ENCODE measurements around the gene FHOD3. TPM values are rescaled to one million over a fixed set of nuclear protein-coding genes. Genes with fewer than 3 reads are reported as not detected.

The FHOD3 gene
- total and polyA plus RNA-seq, 9 of the 15 experiments (the other 6 are each of a cell fraction or from before 2014, with no cell fraction given), result 0.11 TPM; not detected in 8

DNA sequence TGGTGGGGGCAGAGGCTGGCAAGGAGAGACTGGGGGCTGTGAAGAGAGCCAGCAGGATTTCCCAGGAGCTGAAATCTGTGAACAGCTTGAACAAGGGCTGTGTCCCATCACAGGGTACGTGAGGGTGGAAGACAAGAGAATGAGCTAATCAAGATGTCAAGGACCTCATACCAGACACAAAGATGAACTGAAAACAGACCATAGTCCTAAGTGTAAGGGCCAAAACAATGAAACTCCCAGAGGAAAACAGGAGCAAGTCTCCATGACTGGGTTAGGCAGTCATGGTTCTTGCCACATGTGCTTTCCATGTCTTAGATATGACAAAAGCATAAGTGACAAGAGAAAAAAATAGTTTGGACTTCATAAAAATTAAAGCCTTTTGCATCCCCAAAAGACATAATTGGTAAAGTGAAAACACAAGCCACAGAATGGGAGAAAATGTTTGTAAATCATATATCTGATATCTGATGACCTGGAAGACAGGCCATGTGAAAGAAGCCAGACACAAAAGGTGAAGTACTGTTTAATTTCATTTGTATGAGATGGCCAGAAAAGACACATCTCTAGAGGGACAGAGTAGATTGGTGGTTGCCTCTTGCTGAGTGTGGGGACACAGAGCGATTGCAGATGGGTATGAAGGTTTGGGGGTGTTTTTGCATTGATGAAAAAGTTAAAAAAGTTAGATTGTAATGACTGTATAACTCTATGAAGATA is 67.6 kb downstream of the FHOD3 start (continued):
- TF ChIP-seq NR2F6 (CRISPR knock-in tag; IDR thresholded peaks at IDR 0.05), result no peak

GRCh38 chr18:36365836-36366775 is 68.6 kb downstream of the FHOD3 start:
- Histone ChIP-seq H3K4me1 (replicated peaks in 1 of 2; ENCODE audit: control insufficient read depth in 2 of 2, insufficient read depth in 2 of 2, low read length in 2 of 2) (no peaks in the 10 kb centered on the region), H3K4me3 (no peak overlapping the region), H3K9ac (ENCODE audit: insufficient read depth in 1 of 2, low read depth in 2 of 2, low read length in 2 of 2) (no peak overlapping the region), H3K27me3 (ENCODE audit: control insufficient read depth in 2 of 2, insufficient read depth in 2 of 2, low read length in 2 of 2) (no peaks in the 10 kb centered on the region; a peak in 1 of 5 replicates), H3K9me1 (ENCODE audit: control insufficient read depth, insufficient read depth, low read length) (no peaks in the 10 kb centered on the region), H4K20me1 (replicated peaks; ENCODE audit: control insufficient read depth, insufficient read depth, low read length) (no peaks in the 10 kb centered on the region), H3K36me3 (ENCODE audit: control insufficient read depth, insufficient read depth, low read length) (no peaks in the 10 kb centered on the region), H3K9me3 (replicated peaks; ENCODE audit: control insufficient read depth, insufficient read depth, low read depth, low read length) (no peaks in the 10 kb centered on the region), H3K4me2 (ENCODE audit: insufficient read depth, low read length) (no peak overlapping the region), H3K79me2 (ENCODE audit: control insufficient read depth, insufficient read depth, low read length) (no peaks in the 10 kb centered on the region), H3K27ac (ENCODE audit: extremely low read depth, low read depth, low read length) (no peak overlapping the region), H2AFZ (ENCODE audit: low read depth, low read length) (no peak overlapping the region)
- no TSS peak for BruUV-seq (replicated peaks)
- POLR2A ChIA-PET, result no interaction called here
- in situ Hi-C loops (cut with MboI) (loop anchor here (10.0 kb wide), 1 partner anchor 1381 kb away; no protein-coding TSS in a partner anchor), intact Hi-C loops (cut with micrococcal nuclease) (no loop called here)
- CTCF ChIA-PET (ENCODE audit: low intra/inter-chr PET ratio), result no interaction called here
- FAIRE-seq, result no peak
- WGBS (ENCODE audit: insufficient coverage, low coverage, missing lambda C conversion rate), result 1% methylated on average over 7 of the region's 7 CpGs
- no peak for ATAC-seq
- no peak for DNase-seq (ENCODE audit: extremely low read depth in 1 of 4, low spot score in 3 of 4)
- TF ChIP-seq TCF3 (CRISPR knock-in tag; IDR thresholded peaks at IDR 0.05), result no peak
- TF ChIP-seq, protein P1, sequence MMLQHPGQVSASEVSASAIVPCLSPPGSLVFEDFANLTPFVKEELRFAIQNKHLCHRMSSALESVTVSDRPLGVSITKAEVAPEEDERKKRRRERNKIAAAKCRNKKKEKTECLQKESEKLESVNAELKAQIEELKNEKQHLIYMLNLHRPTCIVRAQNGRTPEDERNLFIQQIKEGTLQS (IDR thresholded peaks at IDR 0.05), result peak; percentile 34; the same call in 1 of the 2 replicates
- TF ChIP-seq, protein P1 (CRISPR knock-in tag; conservative IDR thresholded peaks at IDR 0.05), result no peak
- peak; percentile 97 for TF ChIP-seq RBM25 (IDR thresholded peaks at IDR 0.05; ENCODE audit: low read depth, low read length, severe bottlenecking)
- peak; percentile 73 for TF ChIP-seq ZFP36 (IDR thresholded peaks at IDR 0.05; ENCODE audit: low read depth, low read length, partially characterized antibody)

Data from K562 (cell line).